Measurements from ENCODE around the gene PTPRM. TPM values are rescaled to one million over a fixed set of nuclear protein-coding genes. Genes with fewer than 3 reads are reported as not detected.

The PTPRM gene
- total RNA-seq, 1 experiment from 2014 or later: 37.3 TPM

DNA sequence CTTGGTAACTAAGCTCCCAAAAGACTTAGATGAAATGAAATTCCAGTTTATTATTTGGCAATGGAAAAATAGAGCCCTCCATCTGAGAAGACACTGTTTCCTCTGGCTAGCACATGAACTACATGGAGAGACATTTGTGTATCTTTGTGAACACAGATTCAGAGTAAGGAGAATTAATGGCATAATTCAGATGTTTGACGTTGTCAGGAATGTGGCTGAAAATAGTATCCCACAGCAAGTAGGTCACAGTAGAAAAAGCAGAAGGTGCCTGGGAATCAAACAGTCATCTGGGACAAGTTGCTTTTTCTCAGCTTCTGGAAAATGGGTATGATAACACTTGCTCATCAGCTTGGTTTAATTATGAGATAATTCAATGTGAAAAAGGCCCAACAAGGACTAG lies 288.6 kb downstream of the PTPRM start:
- no peak for DNase-seq (ENCODE audit: low spot score)

GRCh38 chr18:7856116-7856515 lies 289.0 kb downstream of the PTPRM start:
- DNase-seq (ENCODE audit: low spot score): no peak

- DNase-seq (ENCODE audit: low spot score): no peak
These were observed 289.6 kb downstream of the PTPRM start for GRCh38 chr18:7856733-7857132.

DNA sequence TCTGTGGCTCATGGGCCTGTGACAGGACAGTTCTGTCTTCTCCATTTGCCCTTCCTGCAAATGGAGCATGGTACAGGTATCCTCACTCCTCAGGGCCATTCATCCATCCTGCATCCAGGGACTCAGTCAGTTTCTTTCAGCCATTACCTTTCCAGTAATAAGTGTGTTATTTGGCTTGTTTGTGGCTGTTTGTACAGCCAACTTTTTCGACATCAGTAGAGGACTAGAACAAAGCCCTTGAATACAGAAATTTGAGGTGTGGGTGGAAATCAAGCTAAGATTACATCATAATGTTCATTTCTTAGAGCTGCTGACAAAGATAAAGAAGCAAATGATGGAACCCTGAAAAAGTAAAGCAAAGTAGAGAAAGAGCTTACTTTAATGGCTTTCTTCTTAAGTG lies 290.4 kb downstream of the PTPRM start:
- DNase-seq (ENCODE audit: low spot score): no peak

GRCh38 chr18:7859122-7859521 lies 292.0 kb downstream of the PTPRM start:
- no peak for DNase-seq (ENCODE audit: low spot score)

- no peak for DNase-seq (ENCODE audit: low spot score)
These were observed 303.1 kb downstream of the PTPRM start for GRCh38 chr18:7870266-7870665.

- no peak for DNase-seq (ENCODE audit: low spot score)
These were observed 303.7 kb downstream of the PTPRM start for GRCh38 chr18:7870855-7871254.

DNA sequence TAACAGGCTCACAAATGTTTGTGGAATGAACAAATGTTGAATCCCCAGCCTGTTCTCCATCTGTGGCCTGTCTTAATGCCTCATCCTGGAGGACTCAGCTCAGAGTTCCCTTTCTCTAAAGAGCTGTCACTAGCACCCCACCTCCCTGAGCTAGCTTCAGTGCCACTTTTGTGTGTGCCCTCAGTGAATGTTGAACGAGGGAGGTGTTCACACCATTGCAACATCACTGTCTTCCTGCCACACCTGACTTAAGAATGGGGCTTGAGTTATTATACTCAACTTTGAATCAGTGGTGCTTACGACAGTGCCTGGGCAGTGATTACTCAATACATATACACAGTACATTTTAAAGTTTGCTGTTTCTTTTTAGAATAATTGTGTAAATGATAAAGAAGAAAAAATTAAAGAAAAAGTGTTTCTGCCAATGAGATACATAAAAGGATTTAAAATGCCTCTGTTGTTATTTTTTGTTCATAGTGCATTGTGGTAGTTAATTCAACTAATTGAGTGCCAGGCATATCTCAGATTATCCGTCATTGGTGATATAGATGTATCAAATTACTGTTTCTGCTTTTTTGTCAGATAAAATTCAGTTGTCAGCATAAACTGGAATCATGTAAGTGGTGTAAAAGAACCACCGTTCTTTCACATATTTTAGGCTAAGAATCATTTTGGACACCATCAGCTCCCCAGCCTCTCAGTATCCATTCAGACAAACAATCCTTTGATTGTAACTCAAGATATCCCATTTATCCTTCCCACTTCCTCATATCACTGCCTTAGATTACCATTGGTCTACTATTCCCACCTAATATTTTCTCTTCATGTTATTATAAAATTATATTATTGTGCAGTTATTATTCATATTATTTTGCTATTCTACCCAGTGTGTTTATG lies 304.7 kb downstream of the PTPRM start:
- DNase-seq (ENCODE audit: low spot score): no peak

- peak; percentile 34 for DNase-seq (ENCODE audit: low spot score)
These were observed 305.5 kb downstream of the PTPRM start for GRCh38 chr18:7872569-7872968.

DNA sequence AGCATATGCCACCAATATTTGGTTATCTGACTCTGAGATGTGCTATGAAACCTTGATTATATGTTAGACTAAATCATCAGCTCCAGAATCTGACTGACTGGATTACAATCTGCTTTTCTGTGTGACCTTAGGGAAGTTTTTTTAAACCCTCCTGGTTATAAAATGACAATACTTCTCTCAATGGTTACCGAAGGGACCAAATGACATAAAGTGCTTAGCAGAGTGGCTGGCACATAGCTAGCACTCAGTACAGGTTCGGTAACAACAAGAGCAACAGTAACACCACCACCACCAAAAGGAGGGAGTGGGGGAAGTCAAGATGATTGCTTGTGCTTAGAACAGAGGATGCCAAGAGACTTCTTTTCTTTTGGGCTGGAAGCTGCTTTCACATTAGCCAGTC lies 306.2 kb downstream of the PTPRM start:
- DNase-seq (ENCODE audit: low spot score): no peak

DNA sequence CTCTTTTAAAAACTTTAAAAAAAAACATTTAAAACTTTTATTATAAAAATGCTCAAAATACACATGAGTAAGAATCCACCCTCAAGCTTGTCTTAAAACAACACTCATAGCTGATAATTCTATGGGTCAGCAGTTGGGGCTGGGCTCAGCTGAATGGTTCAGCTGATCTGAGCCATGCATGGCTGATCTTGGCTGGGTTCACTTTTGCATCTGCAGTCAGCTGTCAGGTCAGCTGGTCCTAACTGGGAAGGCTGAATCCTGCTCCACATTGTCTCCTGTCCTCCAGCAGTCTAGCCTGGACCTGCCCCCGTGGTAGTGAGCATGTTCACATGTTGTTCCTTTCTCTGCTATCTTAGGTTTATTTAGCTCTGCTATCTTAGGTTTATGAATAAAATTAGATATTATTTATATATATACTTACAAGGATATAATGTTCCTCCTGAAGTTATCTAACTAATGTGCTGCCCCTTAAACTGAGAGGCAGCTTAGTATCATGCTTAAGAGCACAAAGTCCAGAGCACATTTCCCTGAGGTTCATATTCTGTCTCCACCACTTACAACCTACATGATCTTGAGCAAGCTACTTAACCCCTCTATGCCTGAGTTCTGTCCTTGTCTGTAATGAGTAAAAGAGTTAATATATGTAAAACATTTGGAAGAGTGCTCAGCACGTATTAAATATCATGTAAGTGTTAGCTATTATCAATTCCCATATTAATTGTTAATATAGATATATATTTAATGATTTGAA lies 309.4 kb downstream of the PTPRM start:
- DNase-seq (ENCODE audit: low spot score): no peak

DNA sequence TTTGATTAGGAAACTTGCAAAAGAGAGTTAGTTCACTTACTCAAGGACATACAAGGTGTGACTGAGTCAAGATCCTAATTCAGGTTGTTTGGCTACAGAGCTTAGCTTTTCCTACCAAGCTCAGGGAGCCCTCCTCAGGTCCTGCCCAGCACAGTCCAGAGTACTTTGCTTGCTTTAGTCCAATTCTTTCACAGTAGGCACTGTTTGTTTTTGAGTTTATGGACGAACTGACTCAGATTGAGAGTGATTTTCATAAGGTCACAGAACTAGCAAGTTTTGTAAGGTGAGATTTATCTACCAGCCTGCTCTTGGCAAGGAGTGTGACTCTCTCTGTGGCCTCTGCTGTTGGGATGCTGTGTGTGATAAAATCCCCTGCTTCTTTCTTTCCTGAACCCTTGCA lies 310.5 kb downstream of the PTPRM start:
- no peak for DNase-seq (ENCODE audit: low spot score)

GRCh38 chr18:7878265-7879211 lies 311.4 kb downstream of the PTPRM start:
- DNase-seq (ENCODE audit: low spot score): no peak

DNA sequence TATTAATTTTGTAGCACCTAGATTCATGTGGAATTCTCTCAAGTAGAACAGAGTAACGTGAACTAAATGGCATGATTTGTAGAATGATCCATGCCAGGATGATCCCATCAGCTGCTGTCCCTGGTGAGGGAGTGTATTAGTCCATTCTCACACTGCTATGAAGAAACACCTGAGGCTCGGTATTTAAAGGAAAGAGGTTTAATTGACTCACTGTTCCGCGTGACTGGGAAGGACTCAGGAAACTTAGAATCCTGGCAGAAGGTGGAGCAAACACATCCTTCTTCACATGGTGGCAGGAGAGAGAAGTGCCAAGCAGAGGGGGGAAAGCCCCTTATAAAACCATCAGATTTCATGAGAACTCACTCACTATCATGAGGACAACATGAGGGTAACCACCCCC lies 312.6 kb downstream of the PTPRM start:
- no peak for DNase-seq (ENCODE audit: low spot score)

GRCh38 chr18:7885865-7886264 lies 318.7 kb downstream of the PTPRM start:
- DNase-seq (ENCODE audit: low spot score): no peak

DNA sequence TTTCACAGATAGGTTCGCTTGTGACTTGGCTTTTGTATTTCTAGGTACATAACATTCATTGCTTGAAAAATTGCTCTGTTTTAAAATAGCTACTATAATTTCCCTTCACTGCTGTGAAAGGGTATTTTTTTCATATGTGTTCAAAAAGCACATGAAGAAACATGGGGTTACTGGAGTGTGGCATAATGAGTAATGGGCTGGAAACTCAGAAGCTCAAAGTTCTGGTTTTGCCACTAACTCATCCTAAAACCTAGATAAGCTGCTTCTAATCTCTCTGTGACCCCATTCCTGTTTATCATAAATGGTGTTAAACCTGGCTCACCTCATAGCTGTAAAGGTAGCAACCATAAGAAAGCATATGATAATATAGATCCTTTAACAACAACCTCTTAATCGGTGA lies 319.3 kb downstream of the PTPRM start:
- DNase-seq (ENCODE audit: low spot score): no peak

- DNase-seq (ENCODE audit: low spot score): no peak
These were observed 322.4 kb downstream of the PTPRM start for GRCh38 chr18:7889515-7889914.

- no peak for DNase-seq (ENCODE audit: low spot score)
These were observed 323.0 kb downstream of the PTPRM start for GRCh38 chr18:7890075-7890474.

GRCh38 chr18:7892556-7892955 lies 325.4 kb downstream of the PTPRM start:
- DNase-seq (ENCODE audit: low spot score): no peak

- no peak for DNase-seq (ENCODE audit: low spot score)
These were observed 327.5 kb downstream of the PTPRM start for GRCh38 chr18:7894592-7894991.

GRCh38 chr18:7895346-7895745 lies 328.2 kb downstream of the PTPRM start:
- DNase-seq (ENCODE audit: low spot score): no peak

GRCh38 chr18:7896161-7896560 lies 329.0 kb downstream of the PTPRM start:
- no peak for DNase-seq (ENCODE audit: low spot score)

Data from H4 (cell line).